ENCODE data around the gene GPR108. TPM values are rescaled to one million over a fixed set of nuclear protein-coding genes. Genes with fewer than 3 reads are reported as not detected.
A peak's percentile ranks its signal among the peaks of the same experiment; 100 is the strongest.

Gene GPR108
- total and polyA plus RNA-seq, 8 donors: 51.0 to 81.7 (median 62.6) TPM

DNA sequence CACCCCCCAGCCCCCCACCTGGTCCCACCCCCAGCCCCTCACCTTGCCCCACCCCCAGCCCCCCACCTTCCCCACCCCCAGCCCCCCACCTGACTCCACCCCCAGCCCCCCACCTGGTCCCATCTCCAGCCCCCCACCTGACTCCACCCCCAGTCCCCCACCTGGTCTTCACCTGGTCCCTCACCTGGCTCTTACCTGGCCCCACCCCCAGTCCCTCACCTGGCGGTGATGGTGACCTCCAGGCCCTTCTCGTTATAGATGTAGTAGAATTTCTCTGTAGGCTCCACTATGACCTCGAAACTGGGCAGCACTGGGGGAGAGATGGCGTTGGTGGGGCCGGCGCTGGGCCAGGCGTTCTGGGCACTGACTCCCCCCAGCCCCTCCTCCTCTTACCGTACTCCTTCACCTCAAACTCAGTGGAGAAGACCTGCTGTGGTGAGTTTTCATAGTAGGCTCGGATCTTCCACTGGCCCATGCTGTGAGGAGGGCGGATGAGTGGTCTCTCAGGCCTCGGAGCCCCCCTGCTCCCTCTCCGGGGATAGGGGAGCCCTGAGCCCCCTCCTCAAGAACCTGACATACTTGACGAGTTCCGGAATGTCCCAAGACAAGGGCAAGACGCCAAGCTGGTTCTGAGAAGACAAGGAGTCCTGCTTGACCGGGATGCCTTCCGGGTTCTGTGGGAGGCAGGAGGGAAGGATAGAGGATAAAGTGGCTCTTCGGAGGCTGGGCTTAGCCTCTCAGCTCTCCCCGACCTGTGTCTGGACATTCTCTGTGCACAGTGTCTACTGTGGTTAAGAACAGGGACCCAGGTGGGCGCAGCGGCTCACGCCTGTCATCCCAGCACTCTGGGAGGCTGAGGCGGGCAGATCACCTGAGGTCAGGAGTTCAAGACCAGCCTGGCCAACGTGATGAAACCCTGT, 23.3 kb downstream of the GPR108 start:
- Histone ChIP-seq H3K4me1 (no peaks in the 10 kb centered on the region), H3K27ac (no peak overlapping the region), H3K9me3 (no peaks in the 10 kb centered on the region), H3K4me3 (no peak overlapping the region), H3K27me3 (peaks cover 0 to 31% of the 10 kb centered on the region in 2 donors), H3K36me3 (peaks cover 0 to 22% of the 10 kb centered on the region in 2 donors)
- no peak for ATAC-seq
- peak in 1 of 4 donors; percentile 36 for DNase-seq
- intact Hi-C loops (cut with DNase I): no loop called here
- no peak for TF ChIP-seq CTCF (IDR thresholded peaks at IDR 0.05)

- no peaks in the 10 kb centered on the region for H3K4me1 ChIP-seq
- intact Hi-C loops (cut with DNase I): no loop called here
- H3K27ac ChIP-seq: no peak overlapping the region
- peak in 1 of 4 donors; percentile 44 for DNase-seq
- no peak overlapping the region for H3K4me3 ChIP-seq
- no peaks in the 10 kb centered on the region for H3K9me3 ChIP-seq
- H3K27me3 ChIP-seq: peaks cover 0 to 41% of the 10 kb centered on the region in 2 donors
- no peak for ATAC-seq
- H3K36me3 ChIP-seq: peaks cover 0 to 23% of the 10 kb centered on the region in 2 donors
- no peak for TF ChIP-seq CTCF (IDR thresholded peaks at IDR 0.05)
These were observed 24.4 kb downstream of the GPR108 start for GRCh38 chr19:6712692-6713670.

DNA sequence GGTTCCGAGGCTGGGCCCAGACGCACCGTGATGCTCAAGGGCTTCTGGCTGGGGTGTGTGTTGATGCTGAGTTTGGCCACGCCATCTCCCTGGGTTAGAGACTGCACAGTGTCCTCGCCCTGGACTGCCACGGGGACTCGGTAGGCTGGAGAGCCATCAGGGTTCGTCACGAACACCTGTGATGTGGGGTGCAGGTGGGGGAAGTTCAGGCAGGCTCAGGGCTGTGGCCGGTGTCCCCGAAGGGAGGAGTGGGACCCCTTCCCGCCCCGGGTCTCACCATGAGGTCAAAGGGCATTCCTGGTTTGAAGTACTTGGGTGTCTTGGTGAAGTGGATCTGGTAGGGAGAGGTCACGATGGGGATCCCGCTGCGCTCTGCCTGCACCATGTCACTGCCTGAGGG, 25.1 kb downstream of the GPR108 start:
- no peak overlapping the region for H3K27ac ChIP-seq
- peaks cover 0 to 47% of the 10 kb centered on the region in 2 donors for H3K27me3 ChIP-seq
- DNase-seq: peak in 1 of 4 donors; percentile 58
- TF ChIP-seq CTCF (IDR thresholded peaks at IDR 0.05): no peak
- intact Hi-C loops (cut with DNase I): no loop called here
- no peaks in the 10 kb centered on the region for H3K4me1 ChIP-seq
- no peak overlapping the region for H3K4me3 ChIP-seq
- no peaks in the 10 kb centered on the region for H3K9me3 ChIP-seq
- ATAC-seq: no peak
- H3K36me3 ChIP-seq: peaks cover 0 to 31% of the 10 kb centered on the region in 2 donors

DNA sequence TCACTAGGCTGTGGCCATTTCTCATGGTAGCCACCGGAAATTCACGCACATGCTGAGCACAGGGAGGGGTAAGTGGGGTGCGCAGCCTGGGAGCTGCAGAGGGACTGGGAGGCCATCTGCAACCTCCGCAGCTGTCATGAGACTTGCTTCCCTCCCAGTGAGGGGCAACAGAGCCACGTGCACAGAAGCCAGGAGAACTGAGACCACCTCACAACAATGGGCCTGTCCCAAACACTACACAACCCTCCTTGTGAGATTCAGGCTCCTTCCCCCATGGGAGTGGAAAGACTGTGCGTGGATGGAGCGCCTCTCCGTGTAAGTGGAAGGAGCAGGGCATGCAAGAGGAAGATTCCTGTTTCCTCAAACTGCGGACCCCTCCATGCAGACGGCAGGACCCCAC, 25.8 kb downstream of the GPR108 start:
- DNase-seq (peak in 1 of 4 donors; percentile 28), ATAC-seq (no peak)
- peaks cover 0 to 50% of the 10 kb centered on the region in 2 donors for H3K27me3 ChIP-seq
- intact Hi-C loops (cut with DNase I): no loop called here
- H3K4me1 ChIP-seq: no peaks in the 10 kb centered on the region
- H3K4me3 ChIP-seq: no peak overlapping the region
- H3K36me3 ChIP-seq: peaks cover 0 to 34% of the 10 kb centered on the region in 2 donors
- H3K9me3 ChIP-seq: no peaks in the 10 kb centered on the region
- H3K27ac ChIP-seq: no peak overlapping the region
- TF ChIP-seq CTCF (IDR thresholded peaks at IDR 0.05): no peak

DNA sequence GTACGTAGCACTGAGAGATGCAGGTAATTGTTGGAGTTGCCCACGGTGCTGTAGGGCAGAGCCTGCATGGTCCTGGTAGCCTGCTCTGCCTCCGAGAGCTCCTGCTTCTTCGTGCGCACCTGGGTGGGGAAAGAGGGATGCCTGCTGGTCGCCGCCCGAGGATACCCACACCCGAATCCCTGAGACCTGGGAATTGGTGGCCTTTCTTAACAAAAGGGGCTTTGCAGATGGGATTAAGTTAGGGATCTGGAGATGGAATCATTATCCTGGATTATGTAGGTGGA, 26.4 kb downstream of the GPR108 start:
- peaks cover 0 to 37% of the 10 kb centered on the region in 2 donors for H3K36me3 ChIP-seq
- DNase-seq: no peak
- no peaks in the 10 kb centered on the region for H3K4me1 ChIP-seq
- no peaks in the 10 kb centered on the region for H3K9me3 ChIP-seq
- H3K27ac ChIP-seq: no peak overlapping the region
- intact Hi-C loops (cut with DNase I): no loop called here
- peaks cover 0 to 50% of the 10 kb centered on the region in 2 donors for H3K27me3 ChIP-seq
- no peak for ATAC-seq
- H3K4me3 ChIP-seq: no peak overlapping the region
- TF ChIP-seq CTCF (IDR thresholded peaks at IDR 0.05): no peak

All from left lung (tissue), 10 donors.